C4-2B (cell line): Measurements from ENCODE around the gene CACNA1B.

Source experiments
- H3K27ac ChIP-seq: fragments of 450-650 bp; 2 replicates; pipeline ENCODE4 v1.5.1; 2017
- ZFX ChIP-seq: fragments of 450-650 bp; IDR thresholded peaks from 2 replicates; pipeline ENCODE4 v1.6.1; 2017
- TF ChIP-seq, protein P1 (sequence below): fragments of 450-650 bp; conservative IDR thresholded peaks from 2 replicates; pipeline ENCODE4 v1.5.1; 2017; ENCODE audit warnings: mild to moderate bottlenecking

CACNA1B gene

DNA sequence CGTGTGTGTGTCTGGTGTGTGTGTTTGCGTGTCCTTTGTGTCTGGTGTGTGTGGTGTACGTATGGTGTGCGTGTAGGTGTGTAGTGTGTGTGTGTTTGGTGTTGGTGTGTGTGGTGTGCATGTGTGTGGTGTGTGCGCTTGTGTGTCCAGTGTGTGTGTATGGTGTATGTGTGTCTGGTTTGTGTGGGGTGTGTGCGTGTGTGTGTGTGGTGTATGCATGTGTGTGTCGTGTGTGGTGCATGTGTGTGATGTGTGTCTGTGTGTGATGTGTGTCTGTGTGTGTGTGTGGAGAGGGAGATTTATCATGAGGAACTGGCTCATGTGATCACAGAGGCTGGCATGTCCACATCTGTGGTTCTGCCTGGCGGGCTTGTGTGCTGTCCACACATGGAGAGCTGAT, 71.7 kb downstream of the CACNA1B start:
- H3K27ac ChIP-seq: no peak overlapping the region
- no peak for TF ChIP-seq ZFX
- TF ChIP-seq, protein P1, sequence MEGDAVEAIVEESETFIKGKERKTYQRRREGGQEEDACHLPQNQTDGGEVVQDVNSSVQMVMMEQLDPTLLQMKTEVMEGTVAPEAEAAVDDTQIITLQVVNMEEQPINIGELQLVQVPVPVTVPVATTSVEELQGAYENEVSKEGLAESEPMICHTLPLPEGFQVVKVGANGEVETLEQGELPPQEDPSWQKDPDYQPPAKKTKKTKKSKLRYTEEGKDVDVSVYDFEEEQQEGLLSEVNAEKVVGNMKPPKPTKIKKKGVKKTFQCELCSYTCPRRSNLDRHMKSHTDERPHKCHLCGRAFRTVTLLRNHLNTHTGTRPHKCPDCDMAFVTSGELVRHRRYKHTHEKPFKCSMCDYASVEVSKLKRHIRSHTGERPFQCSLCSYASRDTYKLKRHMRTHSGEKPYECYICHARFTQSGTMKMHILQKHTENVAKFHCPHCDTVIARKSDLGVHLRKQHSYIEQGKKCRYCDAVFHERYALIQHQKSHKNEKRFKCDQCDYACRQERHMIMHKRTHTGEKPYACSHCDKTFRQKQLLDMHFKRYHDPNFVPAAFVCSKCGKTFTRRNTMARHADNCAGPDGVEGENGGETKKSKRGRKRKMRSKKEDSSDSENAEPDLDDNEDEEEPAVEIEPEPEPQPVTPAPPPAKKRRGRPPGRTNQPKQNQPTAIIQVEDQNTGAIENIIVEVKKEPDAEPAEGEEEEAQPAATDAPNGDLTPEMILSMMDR: no peak

DNA sequence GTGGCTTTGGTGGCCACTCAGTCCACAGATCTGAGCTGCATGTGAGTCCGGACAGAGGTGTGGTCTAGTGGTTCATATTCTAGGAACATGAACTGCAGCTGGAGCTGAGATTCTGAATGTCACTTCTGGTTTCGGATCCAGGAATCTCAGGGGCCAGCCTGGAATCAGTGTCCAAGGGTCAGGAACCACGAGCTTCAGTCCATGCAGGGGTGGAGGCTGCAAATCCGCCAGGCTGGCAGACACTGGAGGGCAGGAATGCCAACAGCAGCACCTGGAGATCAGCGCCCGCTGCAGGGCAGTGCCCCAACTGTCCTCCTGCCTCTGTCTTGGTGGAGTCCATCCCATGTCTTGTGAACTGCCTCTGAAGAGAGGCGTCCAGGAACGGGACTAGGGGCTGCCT, 73.5 kb downstream of the CACNA1B start:
- TF ChIP-seq, protein P1: no peak
- TF ChIP-seq ZFX: no peak
- no peak overlapping the region for H3K27ac ChIP-seq

DNA sequence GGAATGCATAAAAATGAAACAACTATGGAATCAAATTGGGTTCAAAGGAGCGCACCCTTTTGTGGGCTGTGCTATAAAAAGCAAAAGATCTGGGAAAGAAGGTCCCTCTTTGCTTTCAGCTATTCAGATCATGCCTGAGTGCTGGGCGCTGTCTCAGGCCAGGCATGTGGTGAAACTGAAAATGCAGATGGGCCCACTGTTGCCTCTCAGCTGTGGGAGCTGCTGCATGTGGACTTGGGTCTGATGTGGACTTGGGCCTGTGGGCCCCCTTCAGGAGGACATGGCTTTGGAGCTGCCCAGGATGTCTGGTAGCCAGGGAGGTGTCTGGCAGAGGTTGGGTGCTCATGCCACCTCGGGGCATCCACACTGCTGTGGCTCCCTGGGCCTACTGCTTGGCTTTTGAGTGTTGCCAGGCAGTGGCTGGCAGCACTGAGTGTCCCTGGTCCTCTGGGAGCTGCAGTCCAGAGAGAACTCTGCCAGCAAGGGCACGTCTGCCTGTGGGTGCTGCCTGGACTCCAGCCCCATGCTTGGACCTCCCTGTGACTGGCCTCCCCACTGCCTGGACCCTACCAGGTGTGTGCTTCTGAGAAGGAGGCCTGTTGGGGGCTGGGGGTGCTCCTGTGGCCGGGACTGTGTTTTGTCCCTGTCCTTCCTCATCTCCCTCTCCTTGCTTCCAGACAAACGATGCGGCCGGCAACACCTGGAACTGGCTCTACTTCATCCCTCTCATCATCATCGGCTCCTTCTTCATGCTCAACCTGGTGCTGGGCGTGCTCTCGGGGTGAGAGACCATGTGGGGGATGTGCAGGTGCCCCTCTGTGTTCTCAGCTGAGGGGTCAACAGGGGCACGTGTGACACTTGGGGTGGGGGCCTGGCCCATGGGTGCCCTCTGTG, 74.3 kb downstream of the CACNA1B start:
- TF ChIP-seq, protein P1: no peak
- TF ChIP-seq ZFX: no peak
- no peak overlapping the region for H3K27ac ChIP-seq

DNA sequence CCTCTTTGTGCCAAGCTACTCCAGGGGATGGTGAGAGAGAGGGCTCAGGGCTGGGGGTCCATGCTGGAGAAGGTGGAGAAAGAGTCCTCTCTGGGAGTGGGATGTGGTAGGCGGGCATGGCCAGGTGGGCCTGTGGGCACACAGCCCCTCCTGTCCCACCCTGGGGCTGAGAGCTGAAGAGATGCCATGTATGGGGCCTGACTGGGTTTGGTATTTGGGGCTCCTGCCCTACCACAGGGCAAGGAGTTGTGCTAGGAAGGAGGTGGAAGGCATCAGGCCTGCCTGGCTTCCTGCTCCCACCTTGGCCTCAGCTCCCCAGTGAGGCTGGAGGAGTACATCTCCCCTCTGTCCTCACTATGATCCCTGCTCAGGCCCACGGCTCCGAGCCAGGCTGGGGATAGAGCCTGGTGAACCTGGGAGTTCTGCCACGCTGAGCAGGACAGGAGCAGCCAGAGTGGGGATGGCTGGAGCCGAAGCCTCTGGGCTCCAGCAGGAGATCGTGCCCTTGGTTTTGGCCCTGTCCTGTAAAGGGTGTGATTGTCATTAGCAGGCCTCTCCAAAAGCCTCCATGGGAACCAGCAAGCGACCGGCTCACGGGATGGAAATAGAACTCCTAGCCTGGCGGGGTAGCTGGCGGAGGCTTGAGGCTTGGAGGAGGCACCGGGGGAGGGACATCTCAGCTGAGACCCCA, 75.5 kb downstream of the CACNA1B start:
- no peak for TF ChIP-seq ZFX
- TF ChIP-seq, protein P1: no peak
- no peak overlapping the region for H3K27ac ChIP-seq

DNA sequence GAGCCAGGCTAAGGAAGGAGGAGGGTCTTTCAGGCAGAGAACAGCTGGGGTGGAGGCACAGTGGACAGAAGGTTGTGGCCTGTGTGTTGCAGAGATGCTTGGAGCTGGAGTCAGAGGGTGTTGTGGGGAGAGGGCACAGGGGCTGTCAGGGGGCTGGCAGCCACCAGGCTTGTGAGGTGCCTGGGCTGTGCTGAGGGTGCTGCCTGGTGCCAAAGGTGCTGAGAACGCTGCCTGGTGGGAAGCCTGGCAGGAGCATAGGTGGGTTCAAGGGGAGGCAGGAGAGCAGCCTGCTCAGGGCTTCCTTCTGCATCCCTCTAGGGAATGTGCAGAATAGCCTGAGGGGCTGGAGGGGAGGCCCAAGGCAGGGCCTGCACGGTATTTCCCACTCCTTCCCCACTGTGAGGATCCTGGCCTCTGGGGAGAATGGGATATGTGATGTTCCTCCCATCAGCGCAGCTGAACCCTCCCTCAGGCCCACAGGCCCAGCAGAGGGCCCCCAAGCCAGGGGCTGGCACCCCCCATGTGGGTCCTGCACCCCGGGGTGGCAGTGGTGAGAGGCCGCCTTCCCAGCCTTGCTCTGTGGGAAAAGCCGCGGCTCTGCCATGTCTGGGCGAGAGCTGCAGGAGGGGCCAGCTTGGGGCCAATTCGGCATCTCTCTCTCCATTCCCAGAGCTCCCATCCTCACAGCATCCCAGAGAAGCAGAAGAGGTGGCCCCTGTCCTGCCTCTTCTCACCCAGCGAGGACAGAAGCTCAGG, 76.3 kb downstream of the CACNA1B start:
- H3K27ac ChIP-seq: no peak overlapping the region
- TF ChIP-seq, protein P1: no peak
- no peak for TF ChIP-seq ZFX

DNA sequence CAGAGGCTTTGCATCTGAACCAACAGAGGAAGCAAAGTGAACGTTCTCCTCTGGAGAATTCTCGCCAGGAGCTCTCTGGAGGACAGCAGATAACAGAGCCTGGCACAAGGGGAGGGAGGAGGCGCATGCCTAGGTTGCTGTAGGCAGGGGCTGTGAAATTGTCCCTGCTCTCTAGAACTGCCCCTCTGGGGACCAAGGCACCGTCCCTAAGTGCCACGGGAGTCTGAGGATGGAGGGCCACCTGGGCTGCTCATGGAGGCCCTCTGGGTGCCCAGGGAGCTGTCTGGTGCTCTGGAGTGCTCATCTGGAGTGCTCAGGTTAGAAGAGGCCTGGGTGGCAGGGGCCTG, 77.6 kb downstream of the CACNA1B start:
- TF ChIP-seq, protein P1: no peak
- no peak for TF ChIP-seq ZFX
- no peak overlapping the region for H3K27ac ChIP-seq

DNA sequence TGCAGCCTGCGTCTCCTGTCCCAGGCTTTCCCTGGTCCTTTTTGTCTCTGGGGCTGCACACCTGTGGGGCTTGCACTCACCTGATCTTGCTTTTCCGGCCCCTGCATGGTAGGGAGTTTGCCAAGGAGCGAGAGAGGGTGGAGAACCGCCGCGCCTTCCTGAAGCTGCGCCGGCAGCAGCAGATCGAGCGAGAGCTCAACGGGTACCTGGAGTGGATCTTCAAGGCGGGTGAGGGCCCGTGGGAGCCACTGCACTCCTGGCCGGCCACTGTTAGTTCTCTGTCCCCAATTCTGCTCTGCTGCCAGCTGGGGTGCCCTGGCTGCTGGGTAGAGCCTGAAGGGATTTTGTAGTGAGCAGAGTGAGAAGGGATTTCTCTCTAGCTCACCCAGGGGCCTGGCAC, 78.0 kb downstream of the CACNA1B start:
- H3K27ac ChIP-seq: no peak overlapping the region
- TF ChIP-seq, protein P1: no peak
- no peak for TF ChIP-seq ZFX
